Measurements from ENCODE around the gene LRRC47. TPM values are rescaled to one million over a fixed set of nuclear protein-coding genes. Genes with fewer than 3 reads are reported as not detected.

LRRC47 gene
- polyA plus RNA-seq, 1 donor from 2014 or later = 59.2 TPM

GRCh38 chr1:3735027-3735681, 61.1 kb downstream of the LRRC47 start:
- no peak overlapping the region for H3K4me3 ChIP-seq (ENCODE audit: low read length)
- H3K9me3 ChIP-seq (ENCODE audit: low read length) = no peaks in the 10 kb centered on the region
- no peak overlapping the region for H3K27ac ChIP-seq (ENCODE audit: low read length)
- H2AFZ ChIP-seq (ENCODE audit: low read depth, low read length) = no peak overlapping the region
- no peaks in the 10 kb centered on the region for H3K27me3 ChIP-seq (ENCODE audit: insufficient read depth, low read depth, low read length)
- no peak overlapping the region for H3K9ac ChIP-seq (ENCODE audit: low read length)
- H3K9me2 ChIP-seq (ENCODE audit: insufficient read depth, low read length) = no peaks in the 10 kb centered on the region
- no peak overlapping the region for H3K4me2 ChIP-seq (ENCODE audit: low read length)
- no peaks in the 10 kb centered on the region for H3F3A ChIP-seq (ENCODE audit: insufficient read depth, low read length, poor library complexity, severe bottlenecking)
- no peaks in the 10 kb centered on the region for H3K36me3 ChIP-seq (ENCODE audit: insufficient read depth, low read length)
- no peak for TF ChIP-seq POLR2AphosphoS5 (IDR thresholded peaks at IDR 0.05)
- TF ChIP-seq REST (IDR thresholded peaks at IDR 0.05; ENCODE audit: borderline replicate concordance) = no peak
- TF ChIP-seq EP300 (conservative IDR thresholded peaks at IDR 0.05; ENCODE audit: poor library complexity, severe bottlenecking) = no peak
- TF ChIP-seq TAF1 (IDR thresholded peaks at IDR 0.05; ENCODE audit: low read depth) = no peak
- no peaks in the 10 kb centered on the region for H4K20me1 ChIP-seq (ENCODE audit: insufficient read depth)
- no peaks in the 10 kb centered on the region for H3K79me2 ChIP-seq (replicated peaks; ENCODE audit: insufficient read depth, low read length)

GRCh38 chr1:3734602-3735001, 61.7 kb downstream of the LRRC47 start:
- Histone ChIP-seq H3K4me2 (ENCODE audit: low read length) (no peak overlapping the region), H3K9me3 (ENCODE audit: low read length) (no peaks in the 10 kb centered on the region), H3K4me3 (ENCODE audit: low read length) (no peak overlapping the region), H4K20me1 (ENCODE audit: insufficient read depth) (no peaks in the 10 kb centered on the region), H2AFZ (ENCODE audit: low read depth, low read length) (no peak overlapping the region), H3K9me2 (ENCODE audit: insufficient read depth, low read length) (no peaks in the 10 kb centered on the region), H3K27me3 (ENCODE audit: insufficient read depth, low read depth, low read length) (no peaks in the 10 kb centered on the region), H3K36me3 (ENCODE audit: insufficient read depth, low read length) (no peaks in the 10 kb centered on the region), H3K79me2 (replicated peaks; ENCODE audit: insufficient read depth, low read length) (no peaks in the 10 kb centered on the region), H3K27ac (ENCODE audit: low read length) (no peak overlapping the region), H3F3A (ENCODE audit: insufficient read depth, low read length, poor library complexity, severe bottlenecking) (no peaks in the 10 kb centered on the region), H3K9ac (ENCODE audit: low read length) (no peak overlapping the region)
- TF ChIP-seq POLR2AphosphoS5 (IDR thresholded peaks at IDR 0.05) = no peak
- TF ChIP-seq MXI1 (conservative IDR thresholded peaks at IDR 0.05; ENCODE audit: poor library complexity, severe bottlenecking) = no peak
- no peak for TF ChIP-seq SMC3 (conservative IDR thresholded peaks at IDR 0.05; ENCODE audit: poor library complexity)
- TF ChIP-seq REST (IDR thresholded peaks at IDR 0.05; ENCODE audit: borderline replicate concordance) = no peak
- TF ChIP-seq CTCF (IDR thresholded peaks at IDR 0.05; ENCODE audit: poor library complexity, severe bottlenecking) = no peak
- no peak for TF ChIP-seq EP300 (conservative IDR thresholded peaks at IDR 0.05; ENCODE audit: poor library complexity, severe bottlenecking)
- no peak for TF ChIP-seq RAD21 (conservative IDR thresholded peaks at IDR 0.05)
- no peak for TF ChIP-seq TAF1 (IDR thresholded peaks at IDR 0.05; ENCODE audit: low read depth)
- no peak for TF ChIP-seq EZH2 (IDR thresholded peaks at IDR 0.05; ENCODE audit: borderline replicate concordance, insufficient read depth, low read length, poor library complexity, severe bottlenecking)

Measured in neural cell (in vitro differentiated cells).